ENCODE results near the gene RHCE. TPM values are rescaled to one million over a fixed set of nuclear protein-coding genes. Genes with fewer than 3 reads are reported as not detected.

Gene RHCE
- total RNA-seq, 1 donor from 2014 or later = 0.75 TPM

- peaks cover 2% of the 10 kb centered on the region for H3K36me3 Mint-ChIP-seq (ENCODE audit: low read depth, unreplicated experiment)
- peak overlapping the region; percentile 79 for H3K27ac ChIP-seq (ENCODE audit: low read depth, low read length)
- H3K4me1 ChIP-seq (ENCODE audit: insufficient read depth, low read length) = peaks cover 13% of the 10 kb centered on the region
- no peaks in the 10 kb centered on the region for H3K9me3 Mint-ChIP-seq (ENCODE audit: unreplicated experiment)
- peak overlapping the region; percentile 48 for H3K27ac Mint-ChIP-seq (ENCODE audit: unreplicated experiment)
- FAIRE-seq (no peak), DNase-seq (ENCODE audit: low read depth) (no peak)
- TF ChIP-seq CTCF (IDR thresholded peaks at IDR 0.05; ENCODE audit: insufficient read depth, low read depth, low read length) = no peak
- TF ChIP-seq EZH2 (IDR thresholded peaks at IDR 0.05; ENCODE audit: insufficient read depth, low read length) = no peak
- no peaks in the 10 kb centered on the region for H3K36me3 ChIP-seq (ENCODE audit: insufficient read depth, low read length)
- H3K27me3 Mint-ChIP-seq (ENCODE audit: low read depth, unreplicated experiment) = no peaks in the 10 kb centered on the region
- H3K9me3 ChIP-seq (ENCODE audit: insufficient read depth, low read depth, low read length) = no peaks in the 10 kb centered on the region
- peaks cover 56% of the 10 kb centered on the region for H4K20me1 ChIP-seq (ENCODE audit: insufficient read depth, low read length)
- H3K79me2 ChIP-seq (ENCODE audit: insufficient read depth, low read length) = peaks cover 59% of the 10 kb centered on the region
- peak overlapping the region; percentile 91 for H3K4me3 Mint-ChIP-seq (ENCODE audit: unreplicated experiment)
- no peaks in the 10 kb centered on the region for H3K27me3 ChIP-seq (ENCODE audit: insufficient read depth, low read length)
- no peak overlapping the region for H2AFZ ChIP-seq (ENCODE audit: low read depth, low read length)
- peak overlapping the region; percentile 89 for H3K4me2 ChIP-seq (ENCODE audit: low read length)
- peaks cover 18% of the 10 kb centered on the region for H3K4me1 Mint-ChIP-seq (ENCODE audit: low read depth, unreplicated experiment)
- peak overlapping the region; percentile 79 for H3K4me3 ChIP-seq (ENCODE audit: insufficient read depth, low read depth, low read length)
- H3K9ac ChIP-seq (ENCODE audit: low read length) = peak overlapping the region; percentile 93
Measured at GRCh38 chr1:25431955-25432719, 11.5 kb upstream of the RHCE start.

GRCh38 chr1:25430967-25431881 is 10.6 kb upstream of the RHCE start:
- Histone ChIP-seq H3K9me3 (ENCODE audit: insufficient read depth, low read depth, low read length) (no peaks in the 10 kb centered on the region), H3K9ac (ENCODE audit: low read length) (peak overlapping the region; percentile 93), H3K36me3 (ENCODE audit: insufficient read depth, low read length) (no peaks in the 10 kb centered on the region), H3K4me3 (ENCODE audit: insufficient read depth, low read depth, low read length) (peak overlapping the region; percentile 79), H2AFZ (ENCODE audit: low read depth, low read length) (peak overlapping the region; percentile 39), H3K27ac (ENCODE audit: low read depth, low read length) (peak overlapping the region; percentile 79), H3K79me2 (ENCODE audit: insufficient read depth, low read length) (peaks cover 50% of the 10 kb centered on the region), H4K20me1 (ENCODE audit: insufficient read depth, low read length) (peaks cover 47% of the 10 kb centered on the region), H3K4me2 (ENCODE audit: low read length) (peak overlapping the region; percentile 89), H3K27me3 (ENCODE audit: insufficient read depth, low read length) (no peaks in the 10 kb centered on the region), H3K4me1 (ENCODE audit: insufficient read depth, low read length) (peaks cover 13% of the 10 kb centered on the region)
- FAIRE-seq = no peak
- H3K4me1 Mint-ChIP-seq (ENCODE audit: low read depth, unreplicated experiment) = peaks cover 16% of the 10 kb centered on the region
- no peak for DNase-seq (ENCODE audit: low read depth)
- peak overlapping the region; percentile 48 for H3K27ac Mint-ChIP-seq (ENCODE audit: unreplicated experiment)
- H3K4me3 Mint-ChIP-seq (ENCODE audit: unreplicated experiment) = peak overlapping the region; percentile 91
- peaks cover 2% of the 10 kb centered on the region for H3K36me3 Mint-ChIP-seq (ENCODE audit: low read depth, unreplicated experiment)
- TF ChIP-seq CTCF (IDR thresholded peaks at IDR 0.05; ENCODE audit: insufficient read depth, low read depth, low read length) (no peak), EZH2 (IDR thresholded peaks at IDR 0.05; ENCODE audit: insufficient read depth, low read length) (no peak)
- no peaks in the 10 kb centered on the region for H3K27me3 Mint-ChIP-seq (ENCODE audit: low read depth, unreplicated experiment)
- no peaks in the 10 kb centered on the region for H3K9me3 Mint-ChIP-seq (ENCODE audit: unreplicated experiment)
